Stimulated activated CD8-positive, alpha-beta memory T cell treated with anti-CD3 and anti-CD28 coated beads, Interleukin-7, amount 100 ng/mL, for 4 hours (primary cell): Measurements from ENCODE around the gene MED13L.
"Not testable (repeated sequence)": the region's sequence is repeated elsewhere in the genome, so short reads cannot be mapped to it uniquely, and the experiment has no call there.

Experiments used
- DNase-seq, 2 donors: peaks; one replicate each; pipeline ENCODE4 v3.0.0-alpha.2; 2020; ENCODE audit warnings: low read depth in 2 of 2

MED13L gene

GRCh38 chr12:116012757-116013156 is 264.7 kb downstream of the MED13L start:
- no peak for DNase-seq

- DNase-seq: no peak
Measured at GRCh38 chr12:116011217-116011616, 266.3 kb downstream of the MED13L start.

GRCh38 chr12:116010467-116010866 is 267.0 kb downstream of the MED13L start:
- DNase-seq: no peak

- DNase-seq: no peak
Measured at GRCh38 chr12:116009805-116010204, 267.7 kb downstream of the MED13L start.

GRCh38 chr12:116006141-116006540 is 271.4 kb downstream of the MED13L start:
- DNase-seq: no peak

- no peak for DNase-seq
Measured at GRCh38 chr12:116002890-116003536, 274.5 kb downstream of the MED13L start.

GRCh38 chr12:116000252-116000651 is 277.2 kb downstream of the MED13L start:
- DNase-seq: no peak

GRCh38 chr12:115999582-115999981 is 277.9 kb downstream of the MED13L start:
- no peak for DNase-seq

- no peak for DNase-seq
Measured at GRCh38 chr12:115998794-115999478, 278.6 kb downstream of the MED13L start.

GRCh38 chr12:115998119-115998633 is 279.3 kb downstream of the MED13L start:
- no peak for DNase-seq

GRCh38 chr12:115993737-115994136 is 283.8 kb downstream of the MED13L start:
- no peak for DNase-seq

GRCh38 chr12:115990241-115990640 is 287.3 kb downstream of the MED13L start:
- no peak for DNase-seq

GRCh38 chr12:115988625-115989563 is 288.6 kb downstream of the MED13L start:
- no peak for DNase-seq

GRCh38 chr12:115988212-115988611 is 289.3 kb downstream of the MED13L start:
- no peak for DNase-seq

- DNase-seq: no peak
Measured at GRCh38 chr12:115984616-115985015, 292.9 kb downstream of the MED13L start.

GRCh38 chr12:115983226-115983798 is 294.2 kb downstream of the MED13L start:
- no peak for DNase-seq

- no peak for DNase-seq
Measured at GRCh38 chr12:115980339-115980738, 297.2 kb downstream of the MED13L start.

GRCh38 chr12:115979851-115980250 is 297.6 kb downstream of the MED13L start:
- DNase-seq: no peak

- no peak for DNase-seq
Measured at GRCh38 chr12:115979351-115979750, 298.1 kb downstream of the MED13L start.

- not testable (repeated sequence) for DNase-seq
Measured at GRCh38 chr12:115976829-115977228, 300.7 kb downstream of the MED13L start.

GRCh38 chr12:115975411-115975810 is 302.1 kb downstream of the MED13L start:
- no peak for DNase-seq
